ENCODE data around the gene LNX2. TPM values are rescaled to one million over a fixed set of nuclear protein-coding genes. Genes with fewer than 3 reads are reported as not detected.

Gene LNX2
- total and polyA plus RNA-seq, 11 donors, result 3.6 to 18.7 (median 12.7) TPM

DNA sequence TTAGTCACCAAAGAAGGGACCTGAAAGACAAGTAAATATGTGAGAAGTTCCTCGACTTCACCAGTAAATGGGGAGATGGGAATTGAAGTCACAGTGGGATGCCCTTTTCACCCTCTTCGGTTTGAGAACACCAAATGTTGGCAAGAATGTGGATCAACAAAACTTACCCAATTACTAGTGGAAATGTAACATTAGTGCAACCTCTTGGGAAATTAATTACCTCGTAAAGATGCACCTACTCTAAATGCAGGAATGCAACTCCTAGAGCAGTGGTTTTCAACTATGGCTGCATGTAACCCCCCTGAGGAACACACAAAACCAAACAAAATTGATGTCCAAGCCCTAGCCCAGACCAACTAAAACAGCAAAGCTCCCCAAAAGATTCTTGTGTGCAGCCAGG lies 78.1 kb downstream of the LNX2 start:
- intact Hi-C loops (cut with DNase I), result no loop called here
- no peak for TF ChIP-seq POLR2A (IDR thresholded peaks at IDR 0.05)
- TF ChIP-seq, protein P1, sequence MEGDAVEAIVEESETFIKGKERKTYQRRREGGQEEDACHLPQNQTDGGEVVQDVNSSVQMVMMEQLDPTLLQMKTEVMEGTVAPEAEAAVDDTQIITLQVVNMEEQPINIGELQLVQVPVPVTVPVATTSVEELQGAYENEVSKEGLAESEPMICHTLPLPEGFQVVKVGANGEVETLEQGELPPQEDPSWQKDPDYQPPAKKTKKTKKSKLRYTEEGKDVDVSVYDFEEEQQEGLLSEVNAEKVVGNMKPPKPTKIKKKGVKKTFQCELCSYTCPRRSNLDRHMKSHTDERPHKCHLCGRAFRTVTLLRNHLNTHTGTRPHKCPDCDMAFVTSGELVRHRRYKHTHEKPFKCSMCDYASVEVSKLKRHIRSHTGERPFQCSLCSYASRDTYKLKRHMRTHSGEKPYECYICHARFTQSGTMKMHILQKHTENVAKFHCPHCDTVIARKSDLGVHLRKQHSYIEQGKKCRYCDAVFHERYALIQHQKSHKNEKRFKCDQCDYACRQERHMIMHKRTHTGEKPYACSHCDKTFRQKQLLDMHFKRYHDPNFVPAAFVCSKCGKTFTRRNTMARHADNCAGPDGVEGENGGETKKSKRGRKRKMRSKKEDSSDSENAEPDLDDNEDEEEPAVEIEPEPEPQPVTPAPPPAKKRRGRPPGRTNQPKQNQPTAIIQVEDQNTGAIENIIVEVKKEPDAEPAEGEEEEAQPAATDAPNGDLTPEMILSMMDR (IDR thresholded peaks at IDR 0.05), result no peak
- Histone ChIP-seq H3K36me3 (peaks cover 0 to 22% (median 7%) of the 10 kb centered on the region in 9 donors), H3K27me3 (no peaks in the 10 kb centered on the region), H3K27ac (no peak overlapping the region), H3K4me3 (no peak overlapping the region), H3K9me3 (no peaks in the 10 kb centered on the region), H3K4me1 (no peaks in the 10 kb centered on the region)
- DNase-seq, result no peak
- 80 to 85% (median 83%) methylated on average over 3 of the region's 3 CpGs for WGBS, 4 donors
- ATAC-seq, result no peak

DNA sequence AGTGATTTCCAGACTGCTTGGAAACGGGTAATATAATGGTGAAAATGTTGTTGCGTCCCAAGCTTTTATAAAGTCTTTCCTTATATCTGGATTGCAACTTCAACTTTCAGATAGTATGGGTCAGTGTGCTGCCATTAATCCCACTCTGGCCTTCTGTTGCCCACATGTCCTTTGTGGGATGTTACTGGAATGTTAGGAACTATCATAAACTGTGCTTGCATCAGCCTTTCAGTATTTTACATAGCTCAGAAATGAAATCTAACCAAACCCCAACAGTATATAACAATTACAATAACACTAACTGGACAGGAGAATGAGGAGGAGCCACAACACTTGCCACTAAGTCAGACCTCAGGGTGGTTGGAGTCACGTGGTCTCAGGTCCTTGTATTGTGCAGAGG lies 78.9 kb downstream of the LNX2 start:
- ATAC-seq (no peak), DNase-seq (no peak)
- H3K27me3 ChIP-seq, result no peaks in the 10 kb centered on the region
- H3K36me3 ChIP-seq, result peaks cover 0 to 16% (median 7%) of the 10 kb centered on the region in 9 donors
- intact Hi-C loops (cut with DNase I), result no loop called here
- H3K4me1 ChIP-seq, result no peaks in the 10 kb centered on the region
- no peaks in the 10 kb centered on the region for H3K9me3 ChIP-seq
- no peak overlapping the region for H3K27ac ChIP-seq
- no peak overlapping the region for H3K4me3 ChIP-seq
- 86 to 95% (median 92%) methylated on average over 3 of the region's 3 CpGs for WGBS, 4 donors
- TF ChIP-seq, protein P1 (IDR thresholded peaks at IDR 0.05), result no peak
- no peak for TF ChIP-seq POLR2A (IDR thresholded peaks at IDR 0.05)

DNA sequence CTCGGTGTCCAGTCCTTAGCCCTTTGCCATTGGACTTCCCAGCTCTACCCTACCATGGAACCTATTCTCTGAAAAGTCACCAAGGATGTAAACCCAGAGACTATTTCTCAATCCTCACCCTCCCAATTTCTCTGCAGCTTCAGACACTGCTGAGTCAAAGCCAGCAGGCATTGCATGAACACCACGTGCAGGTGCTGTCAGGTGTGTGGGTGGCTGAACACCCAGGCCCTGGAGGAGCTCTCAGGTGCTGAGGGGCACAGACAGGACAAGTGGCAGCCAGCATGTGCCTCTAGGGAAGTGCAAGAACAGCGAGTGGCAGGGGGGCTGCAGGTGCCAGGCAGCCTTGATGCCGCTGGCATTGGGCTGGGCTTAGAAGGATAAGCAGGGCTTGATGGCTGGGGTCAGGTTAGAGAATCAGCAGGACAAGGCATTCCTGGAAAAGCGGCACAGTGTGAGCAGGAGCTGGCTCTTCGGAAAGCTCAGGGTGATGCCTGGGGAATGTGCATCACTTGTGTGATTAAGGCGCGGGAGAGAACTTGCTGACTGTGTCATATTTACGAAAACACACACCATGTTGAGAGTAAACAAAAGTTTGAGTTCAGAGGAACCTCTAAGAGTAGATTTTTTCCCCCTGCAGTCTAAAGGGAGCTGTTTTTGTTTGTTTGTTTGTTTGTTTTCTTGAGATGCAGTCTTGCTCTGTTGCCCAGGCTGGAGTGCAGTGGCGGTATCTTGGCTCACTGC lies 83.8 kb downstream of the LNX2 start:
- Histone ChIP-seq H3K27me3 (no peaks in the 10 kb centered on the region), H3K36me3 (no peaks in the 10 kb centered on the region), H3K4me3 (no peak overlapping the region), H3K27ac (no peak overlapping the region), H3K9me3 (no peaks in the 10 kb centered on the region), H3K4me1 (peaks cover 0 to 8% (median 0%) of the 10 kb centered on the region in 12 donors)
- intact Hi-C loops (cut with DNase I), result loop anchor here in 8 of 10 donors (5.0 to 10.0 kb wide), 9 partner anchors 122 to 448 kb away; partner anchors contain the start of gene URAD (in 2 of the 8)
- TF ChIP-seq POLR2A (IDR thresholded peaks at IDR 0.05), result no peak
- TF ChIP-seq, protein P1 (IDR thresholded peaks at IDR 0.05), result no peak
- DNase-seq (no peak), ATAC-seq (no peak)
- whole genome bisulfite sequencing, 4 donors, result 86 to 93% (median 92%) methylated on average over 10 of the region's 10 CpGs

DNA sequence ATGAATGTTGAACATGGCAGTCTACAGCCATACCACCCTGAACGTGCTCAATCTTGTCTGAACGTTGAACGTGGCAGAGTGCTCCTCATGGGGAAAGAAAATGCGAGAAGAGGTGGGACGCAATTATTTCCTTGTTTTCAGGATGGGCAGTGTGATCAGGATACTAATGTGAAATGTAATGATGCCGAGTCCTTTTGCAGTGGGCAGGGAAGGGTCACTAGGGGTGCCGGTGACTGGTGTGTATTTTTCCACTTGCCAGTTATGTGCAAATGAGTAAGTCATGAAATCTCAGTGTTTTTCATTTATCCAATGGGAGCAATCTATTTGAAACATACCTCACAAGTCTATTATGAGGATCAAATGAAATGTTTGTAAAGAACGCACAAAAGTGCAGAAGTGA lies 84.8 kb downstream of the LNX2 start:
- H3K9me3 ChIP-seq, result no peaks in the 10 kb centered on the region
- WGBS, 4 donors, result 78 to 91% (median 82%) methylated on average over 8 of the region's 8 CpGs
- no peak for DNase-seq
- ATAC-seq, result no peak
- H3K27me3 ChIP-seq, result no peaks in the 10 kb centered on the region
- no peak for TF ChIP-seq POLR2A (IDR thresholded peaks at IDR 0.05)
- TF ChIP-seq, protein P1 (IDR thresholded peaks at IDR 0.05), result no peak
- H3K36me3 ChIP-seq, result no peaks in the 10 kb centered on the region
- intact Hi-C loops (cut with DNase I), result loop anchor here in 8 of 10 donors (2.0 to 10.0 kb wide), 10 partner anchors 121 to 449 kb away; partner anchors contain the start of gene URAD (in 2 of the 8)
- H3K4me1 ChIP-seq, result peaks cover 0 to 8% (median 0%) of the 10 kb centered on the region in 12 donors
- H3K4me3 ChIP-seq, result no peak overlapping the region
- no peak overlapping the region for H3K27ac ChIP-seq
